T47D (cell line): ENCODE data around the gene PPRC1.

ENCODE experiments used
- DNase-seq, 2 experiments: peaks; one replicate each; pipeline versions ENCODE4 v3.0.0 to v3.0.0-alpha.2; 2011 to 2012; ENCODE audit warnings: low read depth in 1 of 2, low spot score in 1 of 2
- JUND ChIP-seq: IDR thresholded peaks from 2 replicates; pipeline ENCODE4 v1.6.1; 2012; ENCODE audit warnings: low read depth
- in situ Hi-C: cut with HindIII; loops from 2 replicates; pipeline ENCODE4 v1.10.0; 2016; ENCODE audit warnings: low sequenced_read_pairs, low pct_unique_long_range_greater_than_20kb

The PPRC1 gene

GRCh38 chr10:102132563-102133372 is at the start of gene PPRC1:
TSS of gene PPRC1 (plus strand) at chr10:102133040. CDS start at chr10:102133069, 29 bp downstream.
- in situ Hi-C loops: no loop called here
- no peak for TF ChIP-seq JUND
- DNase-seq: peak; percentile 98 to 99

- no peak for TF ChIP-seq JUND
- in situ Hi-C loops: no loop called here
- DNase-seq: no peak
These were observed 49.3 kb upstream of the PPRC1 start for GRCh38 chr10:102083541-102083940.

- DNase-seq: no peak
- in situ Hi-C loops: no loop called here
- no peak for TF ChIP-seq JUND
These were observed 47.5 kb upstream of the PPRC1 start for GRCh38 chr10:102085336-102085735.

- in situ Hi-C loops: no loop called here
- DNase-seq: no peak
- TF ChIP-seq JUND: no peak
These were observed 46.6 kb upstream of the PPRC1 start for GRCh38 chr10:102086196-102086595.

GRCh38 chr10:102090772-102091171 is 42.1 kb upstream of the PPRC1 start:
- TF ChIP-seq JUND: no peak
- in situ Hi-C loops: no loop called here
- DNase-seq: no peak

GRCh38 chr10:102096449-102096848 is 36.4 kb upstream of the PPRC1 start:
- no peak for TF ChIP-seq JUND
- DNase-seq: no peak
- in situ Hi-C loops: no loop called here

GRCh38 chr10:102101152-102101551 is 31.7 kb upstream of the PPRC1 start:
- TF ChIP-seq JUND: no peak
- peak in 1 of 2 experiments; percentile 64 for DNase-seq
- in situ Hi-C loops: no loop called here

GRCh38 chr10:102102421-102102820 is 30.4 kb upstream of the PPRC1 start:
- in situ Hi-C loops: no loop called here
- DNase-seq: no peak
- no peak for TF ChIP-seq JUND

- no peak for TF ChIP-seq JUND
- DNase-seq: no peak
- in situ Hi-C loops: no loop called here
These were observed 25.8 kb upstream of the PPRC1 start for GRCh38 chr10:102106998-102107397.

GRCh38 chr10:102109166-102110116 is 23.4 kb upstream of the PPRC1 start:
- no peak for TF ChIP-seq JUND
- in situ Hi-C loops: no loop called here
- DNase-seq: no peak

- no peak for DNase-seq
- in situ Hi-C loops: no loop called here
These were observed 21.6 kb upstream of the PPRC1 start for GRCh38 chr10:102111276-102111675.

GRCh38 chr10:102112210-102112817 is 20.5 kb upstream of the PPRC1 start:
- no peak for TF ChIP-seq JUND
- DNase-seq: no peak
- in situ Hi-C loops: no loop called here

More at GRCh38 chr10:102111276-102111675, 21.6 kb upstream of the PPRC1 start:
- TF ChIP-seq JUND: no peak
